Upper lobe of left lung (tissue), 6 donors: ENCODE results near the gene TLK1. TPM values are rescaled to one million over a fixed set of nuclear protein-coding genes. Genes with fewer than 3 reads are reported as not detected.

Source experiments
- ATAC-seq, 2 donors: fragments of 200-7000 bp; cut with Tn5 transposase; one replicate each; pipeline ENCODE4 v1.9.1; 2022; ENCODE audit warnings: mild to moderate bottlenecking in 2 of 2, moderate library complexity in 2 of 2; ENCODE audit not compliant: low FRiP score in 2 of 2
- DNase-seq, 2 donors: peaks; one replicate each; pipeline ENCODE4 v3.0.0-alpha.2; 2019 to 2020
- H3K27ac ChIP-seq, 4 donors: fragments of 200-600 bp; sonication (generic); one replicate each; pipeline ENCODE4 v1.5.1; 2016 to 2019
- H3K27me3 ChIP-seq, 4 donors: fragments of 200-600 bp; sonication (generic); one replicate each; pipeline ENCODE4 v1.5.1; 2017 to 2019
- H3K36me3 ChIP-seq, 4 donors: fragments of 200-600 bp; sonication (generic); one replicate each; pipeline ENCODE4 v1.5.1; 2016 to 2019
- H3K4me1 ChIP-seq, 4 donors: fragments of 200-600 bp; sonication (generic); one replicate each; pipeline ENCODE4 v1.5.1; 2018 to 2019
- H3K4me3 ChIP-seq, 4 donors: fragments of 200-600 bp; sonication (generic); one replicate each; pipeline ENCODE4 v1.5.1; 2017 to 2019; ENCODE audit warnings: mild to moderate bottlenecking in 2 of 4, moderate library complexity in 1 of 4
- H3K9me3 ChIP-seq, 4 donors: fragments of 200-600 bp; sonication (generic); one replicate each; pipeline ENCODE4 v1.5.1; 2018 to 2019
- CTCF ChIP-seq, 6 experiments: fragments of 450-650 bp in 4 of 6; fragments of 200-600 bp in 2 of 6; sonication (generic) in 2 of 6; IDR thresholded peaks; one replicate each; pipeline ENCODE4 v1.5.1; 2016 to 2019; ENCODE audit warnings: antibody characterized with exemption in 6 of 6
- EP300 ChIP-seq, 4 donors: sonication (generic); formaldehyde crosslinking; IDR thresholded peaks; one replicate each; pipeline ENCODE4 v1.5.1; 2017; ENCODE audit warnings: antibody characterized with exemption in 4 of 4, control low read depth in 2 of 4
- POLR2A ChIP-seq, 4 donors: fragments of 450-650 bp; IDR thresholded peaks; one replicate each; pipeline ENCODE4 v1.5.1; 2016 to 2017; ENCODE audit warnings: antibody characterized with exemption in 4 of 4, mild to moderate bottlenecking in 2 of 4
- POLR2AphosphoS5 ChIP-seq, 2 donors: sonication (generic); formaldehyde crosslinking; IDR thresholded peaks; one replicate each; pipeline ENCODE4 v1.5.1; 2017; ENCODE audit warnings: antibody characterized with exemption in 2 of 2
- WGBS, 2 donors: methylation state at CpG; one replicate each; pipeline ENCODE4 v1.1.5; 2017 to 2018; 5-methylcytosine and 5-hydroxymethylcytosine counted together
- total RNA-seq, 6 donors: library from RNA; depleted of rRNA in 4 of 6; stranded (reverse); fragments of >200 nt in 4 of 6; gene quantifications; one replicate each; pipeline versions ENCODE4 v1.1.0 to v1.2.1, GENCODE V29; 2016 to 2021
- donor health status: DM: no; HTN: no; CAD: no; lungs with moderate emphysema.
- donor health status: DM: no; HTN: yes; CAD: no; lungs with severe emphysema.

Gene TLK1
- total RNA-seq, 6 donors from 2014 or later = 21.9 to 70.2 (median 53.8) TPM

- 7 to 8% methylated on average over 15 of the region's 15 CpGs for WGBS, 2 donors
- TF ChIP-seq POLR2AphosphoS5 (IDR thresholded peaks at IDR 0.05) (no peak), CTCF (IDR thresholded peaks at IDR 0.05) (no peak), POLR2A (IDR thresholded peaks at IDR 0.05) (no peak), EP300 (IDR thresholded peaks at IDR 0.05) (no peak)
- peak overlapping the region; percentile 71 to 89 (median 84) for H3K4me3 ChIP-seq
- DNase-seq (no peak), ATAC-seq (no peak)
- H3K4me1 ChIP-seq = peaks cover 13 to 21% (median 16%) of the 10 kb centered on the region in 4 donors
- no peaks in the 10 kb centered on the region for H3K36me3 ChIP-seq
- no peaks in the 10 kb centered on the region for H3K27me3 ChIP-seq
- no peaks in the 10 kb centered on the region for H3K9me3 ChIP-seq
- H3K27ac ChIP-seq = peak overlapping the region in 2 of 4 donors; percentile 94 to 99
These were observed 1.8 kb downstream of the TLK1 start for GRCh38 chr2:171158790-171159371.

- Histone ChIP-seq H3K9me3 (no peaks in the 10 kb centered on the region), H3K27me3 (no peaks in the 10 kb centered on the region), H3K4me1 (peaks cover 13 to 25% (median 16%) of the 10 kb centered on the region in 4 donors), H3K36me3 (no peaks in the 10 kb centered on the region), H3K27ac (no peak overlapping the region), H3K4me3 (peak overlapping the region in 1 of 4 donors; percentile 89)
- ATAC-seq (no peak), DNase-seq (no peak)
- TF ChIP-seq POLR2AphosphoS5 (IDR thresholded peaks at IDR 0.05) (no peak), EP300 (IDR thresholded peaks at IDR 0.05) (no peak), CTCF (IDR thresholded peaks at IDR 0.05) (no peak), POLR2A (IDR thresholded peaks at IDR 0.05) (no peak)
- WGBS, 2 donors = 74 to 76% methylated on average over 9 of the region's 9 CpGs
These were observed 2.5 kb downstream of the TLK1 start for GRCh38 chr2:171158036-171158789.

GRCh38 chr2:171157109-171157500, 3.6 kb downstream of the TLK1 start:
- Histone ChIP-seq H3K27me3 (no peaks in the 10 kb centered on the region), H3K36me3 (no peaks in the 10 kb centered on the region), H3K9me3 (no peaks in the 10 kb centered on the region), H3K4me3 (no peak overlapping the region), H3K4me1 (peaks cover 13 to 21% (median 16%) of the 10 kb centered on the region in 4 donors), H3K27ac (no peak overlapping the region)
- TF ChIP-seq EP300 (IDR thresholded peaks at IDR 0.05) (no peak), POLR2AphosphoS5 (IDR thresholded peaks at IDR 0.05) (no peak), CTCF (IDR thresholded peaks at IDR 0.05) (no peak), POLR2A (IDR thresholded peaks at IDR 0.05) (no peak)
- DNase-seq = no peak
- 95 to 97% methylated on average over 3 of the region's 3 CpGs for WGBS, 2 donors
- ATAC-seq = no peak

DNA sequence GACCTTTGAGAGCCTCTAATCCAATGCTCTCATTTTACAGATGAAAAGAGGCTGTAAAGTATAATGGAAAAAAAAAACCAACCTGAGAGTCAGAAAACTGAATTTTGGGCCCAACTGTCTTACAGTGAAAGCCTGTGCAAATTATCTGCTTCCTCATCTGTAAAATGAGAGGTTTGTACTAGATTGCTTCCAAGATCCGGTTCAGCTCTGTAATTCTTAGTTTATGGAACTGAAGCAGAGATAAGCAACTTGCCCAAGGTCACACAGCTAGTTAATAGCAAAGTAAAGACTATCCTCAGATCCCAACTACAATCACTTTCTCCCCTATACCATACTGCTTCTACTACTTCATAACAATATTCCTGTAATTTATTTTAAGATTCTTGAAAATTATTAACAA, 6.3 kb downstream of the TLK1 start:
- H3K36me3 ChIP-seq = no peaks in the 10 kb centered on the region
- H3K4me1 ChIP-seq = peaks cover 6 to 22% (median 16%) of the 10 kb centered on the region in 4 donors
- H3K27me3 ChIP-seq = no peaks in the 10 kb centered on the region
- ATAC-seq (no peak), DNase-seq (no peak)
- H3K27ac ChIP-seq = no peak overlapping the region
- TF ChIP-seq POLR2AphosphoS5 (IDR thresholded peaks at IDR 0.05) = no peak
- TF ChIP-seq CTCF (IDR thresholded peaks at IDR 0.05) = no peak
- no peak for TF ChIP-seq EP300 (IDR thresholded peaks at IDR 0.05)
- TF ChIP-seq POLR2A (IDR thresholded peaks at IDR 0.05) = no peak
- H3K9me3 ChIP-seq = no peaks in the 10 kb centered on the region
- WGBS, 2 donors = 25 to 27% methylated on average over 1 of the region's 1 CpG
- no peak overlapping the region for H3K4me3 ChIP-seq
